ENCODE data around the gene LMBR1L.

GRCh38 chr12:49055978-49056754 is 54.5 kb downstream of the LMBR1L start:
- TF ChIP-seq ZNF565 (CRISPR knock-in tag; conservative IDR thresholded peaks at IDR 0.05; ENCODE audit: low read depth) (no peak), CSRNP3 (CRISPR knock-in tag; IDR thresholded peaks at IDR 0.05) (no peak), ZFP3 (CRISPR knock-in tag; IDR thresholded peaks at IDR 0.05) (no peak), ZFP30 (CRISPR knock-in tag; IDR thresholded peaks at IDR 0.05) (no peak), RARB (CRISPR knock-in tag; IDR thresholded peaks at IDR 0.05) (no peak), BACH2 (CRISPR knock-in tag; IDR thresholded peaks at IDR 0.05; ENCODE audit: borderline replicate concordance) (no peak), PATZ1 (CRISPR knock-in tag; IDR thresholded peaks at IDR 0.05; ENCODE audit: borderline replicate concordance) (no peak), TOX (CRISPR knock-in tag; IDR thresholded peaks at IDR 0.05; ENCODE audit: borderline replicate concordance) (no peak), ZNF70 (CRISPR knock-in tag; IDR thresholded peaks at IDR 0.05) (no peak), ZC3H10 (CRISPR knock-in tag; IDR thresholded peaks at IDR 0.05) (no peak)
- TF ChIP-seq, protein P1, sequence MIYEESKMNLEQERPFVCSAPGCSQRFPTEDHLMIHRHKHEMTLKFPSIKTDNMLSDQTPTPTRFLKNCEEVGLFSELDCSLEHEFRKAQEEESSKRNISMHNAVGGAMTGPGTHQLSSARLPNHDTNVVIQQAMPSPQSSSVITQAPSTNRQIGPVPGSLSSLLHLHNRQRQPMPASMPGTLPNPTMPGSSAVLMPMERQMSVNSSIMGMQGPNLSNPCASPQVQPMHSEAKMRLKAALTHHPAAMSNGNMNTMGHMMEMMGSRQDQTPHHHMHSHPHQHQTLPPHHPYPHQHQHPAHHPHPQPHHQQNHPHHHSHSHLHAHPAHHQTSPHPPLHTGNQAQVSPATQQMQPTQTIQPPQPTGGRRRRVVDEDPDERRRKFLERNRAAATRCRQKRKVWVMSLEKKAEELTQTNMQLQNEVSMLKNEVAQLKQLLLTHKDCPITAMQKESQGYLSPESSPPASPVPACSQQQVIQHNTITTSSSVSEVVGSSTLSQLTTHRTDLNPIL (CRISPR knock-in tag; IDR thresholded peaks at IDR 0.05; ENCODE audit: low read depth): no peak
- TF ChIP-seq, protein P2, sequence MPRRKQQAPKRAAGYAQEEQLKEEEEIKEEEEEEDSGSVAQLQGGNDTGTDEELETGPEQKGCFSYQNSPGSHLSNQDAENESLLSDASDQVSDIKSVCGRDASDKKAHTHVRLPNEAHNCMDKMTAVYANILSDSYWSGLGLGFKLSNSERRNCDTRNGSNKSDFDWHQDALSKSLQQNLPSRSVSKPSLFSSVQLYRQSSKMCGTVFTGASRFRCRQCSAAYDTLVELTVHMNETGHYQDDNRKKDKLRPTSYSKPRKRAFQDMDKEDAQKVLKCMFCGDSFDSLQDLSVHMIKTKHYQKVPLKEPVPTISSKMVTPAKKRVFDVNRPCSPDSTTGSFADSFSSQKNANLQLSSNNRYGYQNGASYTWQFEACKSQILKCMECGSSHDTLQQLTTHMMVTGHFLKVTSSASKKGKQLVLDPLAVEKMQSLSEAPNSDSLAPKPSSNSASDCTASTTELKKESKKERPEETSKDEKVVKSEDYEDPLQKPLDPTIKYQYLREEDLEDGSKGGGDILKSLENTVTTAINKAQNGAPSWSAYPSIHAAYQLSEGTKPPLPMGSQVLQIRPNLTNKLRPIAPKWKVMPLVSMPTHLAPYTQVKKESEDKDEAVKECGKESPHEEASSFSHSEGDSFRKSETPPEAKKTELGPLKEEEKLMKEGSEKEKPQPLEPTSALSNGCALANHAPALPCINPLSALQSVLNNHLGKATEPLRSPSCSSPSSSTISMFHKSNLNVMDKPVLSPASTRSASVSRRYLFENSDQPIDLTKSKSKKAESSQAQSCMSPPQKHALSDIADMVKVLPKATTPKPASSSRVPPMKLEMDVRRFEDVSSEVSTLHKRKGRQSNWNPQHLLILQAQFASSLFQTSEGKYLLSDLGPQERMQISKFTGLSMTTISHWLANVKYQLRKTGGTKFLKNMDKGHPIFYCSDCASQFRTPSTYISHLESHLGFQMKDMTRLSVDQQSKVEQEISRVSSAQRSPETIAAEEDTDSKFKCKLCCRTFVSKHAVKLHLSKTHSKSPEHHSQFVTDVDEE (CRISPR knock-in tag; IDR thresholded peaks at IDR 0.05): no peak
- TF ChIP-seq, protein P3, sequence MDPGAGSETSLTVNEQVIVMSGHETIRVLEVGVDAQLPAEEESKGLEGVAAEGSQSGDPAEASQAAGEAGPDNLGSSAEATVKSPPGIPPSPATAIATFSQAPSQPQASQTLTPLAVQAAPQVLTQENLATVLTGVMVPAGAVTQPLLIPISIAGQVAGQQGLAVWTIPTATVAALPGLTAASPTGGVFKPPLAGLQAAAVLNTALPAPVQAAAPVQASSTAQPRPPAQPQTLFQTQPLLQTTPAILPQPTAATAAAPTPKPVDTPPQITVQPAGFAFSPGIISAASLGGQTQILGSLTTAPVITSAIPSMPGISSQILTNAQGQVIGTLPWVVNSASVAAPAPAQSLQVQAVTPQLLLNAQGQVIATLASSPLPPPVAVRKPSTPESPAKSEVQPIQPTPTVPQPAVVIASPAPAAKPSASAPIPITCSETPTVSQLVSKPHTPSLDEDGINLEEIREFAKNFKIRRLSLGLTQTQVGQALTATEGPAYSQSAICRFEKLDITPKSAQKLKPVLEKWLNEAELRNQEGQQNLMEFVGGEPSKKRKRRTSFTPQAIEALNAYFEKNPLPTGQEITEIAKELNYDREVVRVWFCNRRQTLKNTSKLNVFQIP (CRISPR knock-in tag; IDR thresholded peaks at IDR 0.05; ENCODE audit: borderline replicate concordance, low read depth): no peak

Data from SK-N-SH treated with all-trans-retinoic acid at 6 μM for 48 hours (cell line).